Stimulated activated CD4-positive, alpha-beta T cell treated with anti-CD3 and anti-CD28 coated beads, Interleukin-4, amount 100 ng/mL, for 1 hour (primary cell): ENCODE results near the gene NLRP13.

Source experiments
- DNase-seq: peaks from one replicate; pipeline ENCODE4 v3.0.0-alpha.2; 2020

NLRP13 gene

GRCh38 chr19:55898911-55899310, 33.2 kb downstream of the NLRP13 start:
- DNase-seq = no peak

DNA sequence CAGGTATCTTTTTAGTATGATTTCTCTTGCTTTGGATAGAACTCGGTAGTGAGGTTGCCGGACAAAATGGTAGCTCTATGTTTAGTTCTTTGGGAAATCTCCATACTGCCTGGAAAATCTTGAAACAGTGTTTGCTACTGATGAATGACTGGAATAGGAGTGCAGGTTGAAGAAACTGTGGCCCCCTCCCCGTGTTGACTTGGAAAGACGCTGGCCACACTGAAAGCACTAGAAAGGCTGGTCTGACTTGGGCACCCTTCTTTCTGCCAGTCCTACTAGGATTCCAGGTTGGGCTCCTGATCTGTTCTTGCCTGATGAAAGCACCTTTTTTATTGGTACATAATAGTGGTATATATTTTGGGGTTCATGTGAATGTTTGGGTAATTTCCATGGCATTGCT, 49.5 kb downstream of the NLRP13 start:
- DNase-seq = no peak

DNA sequence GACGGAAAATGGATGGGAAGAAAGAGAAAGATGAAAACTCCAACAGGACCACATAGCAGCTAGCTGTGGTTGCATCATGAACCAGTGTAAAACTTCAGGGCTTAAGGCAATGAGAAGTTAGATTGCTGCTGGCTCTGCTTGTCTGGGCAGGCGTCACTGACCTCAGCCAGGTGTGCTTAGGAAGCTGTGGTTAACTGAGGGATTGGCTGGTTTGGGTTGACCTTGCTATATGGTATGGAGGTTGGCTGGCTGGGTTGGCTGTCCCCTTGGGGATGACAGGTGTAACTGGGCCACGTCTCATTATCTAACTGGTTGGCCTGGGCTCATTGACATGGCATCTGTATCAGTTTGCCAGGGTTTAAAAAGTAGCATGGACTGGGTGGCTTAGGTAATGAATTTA, 54.9 kb downstream of the NLRP13 start:
- DNase-seq = no peak

DNA sequence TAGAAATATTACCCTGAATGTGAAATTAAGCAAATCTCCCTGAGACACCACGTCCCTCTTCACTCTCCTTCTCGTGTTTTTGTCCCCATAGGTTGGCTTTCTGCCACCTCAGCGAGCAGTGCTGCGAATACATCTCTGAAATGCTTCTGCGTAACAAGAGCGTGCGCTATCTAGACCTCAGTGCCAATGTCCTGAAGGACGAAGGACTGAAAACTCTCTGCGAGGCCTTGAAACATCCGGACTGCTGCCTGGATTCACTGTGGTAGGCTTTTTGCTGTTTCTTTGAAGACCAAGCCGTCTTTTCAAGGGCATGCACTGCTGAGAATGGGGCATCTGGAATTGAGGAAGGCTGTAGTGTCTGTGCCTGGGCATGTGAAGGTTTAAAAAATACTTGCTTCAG, 61.4 kb downstream of the NLRP13 start:
- DNase-seq = no peak

DNA sequence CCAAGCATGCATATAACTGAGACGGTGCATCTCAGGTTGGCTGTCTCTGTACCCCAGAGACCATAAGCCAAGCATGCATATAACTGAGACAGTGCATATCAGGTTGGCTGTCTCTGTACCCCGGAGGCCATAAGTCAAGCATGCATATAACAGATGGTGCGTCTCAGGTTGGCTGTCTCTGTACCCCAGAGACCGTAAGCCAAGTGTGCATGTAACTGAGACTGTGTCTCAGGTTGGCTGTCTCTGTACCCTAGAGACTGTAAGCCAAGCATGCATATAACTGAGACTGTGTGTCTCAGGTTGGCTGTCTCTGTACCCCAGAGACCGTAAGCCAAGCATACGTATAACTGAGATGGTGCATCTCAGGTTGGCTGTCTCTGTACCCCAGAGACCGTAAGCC, 65.0 kb downstream of the NLRP13 start:
- no peak for DNase-seq

- no peak for DNase-seq
These were observed 65.6 kb downstream of the NLRP13 start for GRCh38 chr19:55866521-55866920.

GRCh38 chr19:55858969-55859368, 73.2 kb downstream of the NLRP13 start:
- DNase-seq = no peak

- no peak for DNase-seq
These were observed 73.7 kb downstream of the NLRP13 start for GRCh38 chr19:55858401-55858800.

DNA sequence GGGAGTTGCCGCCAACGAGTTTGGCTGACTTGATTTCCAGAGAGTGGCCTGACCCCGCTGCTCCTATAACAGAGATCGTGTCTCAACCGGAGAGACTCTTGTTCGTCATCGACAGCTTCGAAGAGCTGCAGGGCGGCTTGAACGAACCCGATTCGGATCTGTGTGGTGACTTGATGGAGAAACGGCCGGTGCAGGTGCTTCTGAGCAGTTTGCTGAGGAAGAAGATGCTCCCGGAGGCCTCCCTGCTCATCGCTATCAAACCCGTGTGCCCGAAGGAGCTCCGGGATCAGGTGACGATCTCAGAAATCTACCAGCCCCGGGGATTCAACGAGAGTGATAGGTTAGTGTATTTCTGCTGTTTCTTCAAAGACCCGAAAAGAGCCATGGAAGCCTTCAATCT, 74.2 kb downstream of the NLRP13 start:
- DNase-seq = no peak

DNA sequence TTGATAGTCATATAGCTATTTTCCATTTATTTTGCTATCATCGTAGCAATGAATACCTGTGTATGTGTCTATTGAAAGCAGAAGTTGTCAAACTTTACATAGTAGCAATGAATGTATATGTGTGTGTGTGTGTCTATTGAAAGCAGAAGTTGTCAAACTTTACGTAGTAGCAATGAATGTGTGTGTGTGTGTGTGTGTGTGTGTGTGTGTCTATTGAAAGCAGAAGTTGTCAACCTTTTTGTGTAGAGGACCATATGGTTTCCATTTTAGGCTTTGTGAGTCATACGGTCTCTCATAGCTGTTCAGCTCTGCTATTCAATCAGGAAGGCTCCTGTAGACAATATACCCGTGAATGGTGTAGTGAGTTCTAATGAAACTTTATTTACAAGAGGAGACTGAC, 75.0 kb downstream of the NLRP13 start:
- no peak for DNase-seq

GRCh38 chr19:55855160-55855559, 77.0 kb downstream of the NLRP13 start:
- DNase-seq = no peak
